SKM-1 (cell line): ENCODE data around the gene ZNF423.

Experiments
- DNase-seq: peaks from one replicate; lab custom pipeline; 2025; ENCODE audit not compliant: unreplicated experiment; lab: John Stamatoyannopoulos, UW

ZNF423 gene

GRCh38 chr16:49631187-49632041, 224.5 kb downstream of the ZNF423 start:
- DNase-seq = no peak

DNA sequence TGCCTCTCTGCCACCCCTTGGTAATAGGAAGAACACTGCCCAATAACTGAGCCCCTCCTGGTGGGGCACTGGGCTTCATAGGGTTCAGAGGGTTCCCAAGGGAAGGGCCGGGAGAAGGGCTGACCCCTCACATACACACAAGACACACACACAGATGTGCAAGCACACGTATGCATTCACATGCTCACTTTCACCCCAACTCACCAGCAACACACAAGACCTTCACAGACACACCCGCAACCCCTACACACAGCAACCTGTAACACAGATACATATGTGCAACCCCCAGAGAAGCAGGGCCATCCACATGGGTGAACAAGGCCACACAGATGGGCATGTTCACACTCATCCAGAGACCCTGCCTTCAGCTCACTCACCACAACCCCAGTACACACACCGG, 225.1 kb downstream of the ZNF423 start:
- DNase-seq = no peak

GRCh38 chr16:49629851-49630250, 226.1 kb downstream of the ZNF423 start:
- DNase-seq = no peak

- no peak for DNase-seq
These were observed 227.8 kb downstream of the ZNF423 start for GRCh38 chr16:49628148-49628547.

- no peak for DNase-seq
These were observed 230.4 kb downstream of the ZNF423 start for GRCh38 chr16:49625311-49626065.

- DNase-seq = no peak
These were observed 232.2 kb downstream of the ZNF423 start for GRCh38 chr16:49623501-49624266.

- no peak for DNase-seq
These were observed 233.2 kb downstream of the ZNF423 start for GRCh38 chr16:49622421-49623402.

DNA sequence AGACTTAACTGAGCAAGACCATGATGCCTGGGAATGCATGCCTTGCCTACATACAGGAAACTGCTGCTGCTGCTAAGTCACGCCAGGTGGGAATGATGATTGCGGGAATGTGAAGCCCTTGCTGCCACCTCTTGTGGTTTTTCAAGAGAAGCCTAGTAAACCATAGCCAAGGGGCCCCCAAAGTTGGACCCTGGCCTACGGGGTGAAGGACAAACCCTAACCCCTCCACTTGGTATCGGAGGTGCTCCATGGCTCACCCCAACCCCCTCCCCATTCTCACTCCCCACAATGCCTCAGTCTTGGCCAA, 233.9 kb downstream of the ZNF423 start:
- no peak for DNase-seq

DNA sequence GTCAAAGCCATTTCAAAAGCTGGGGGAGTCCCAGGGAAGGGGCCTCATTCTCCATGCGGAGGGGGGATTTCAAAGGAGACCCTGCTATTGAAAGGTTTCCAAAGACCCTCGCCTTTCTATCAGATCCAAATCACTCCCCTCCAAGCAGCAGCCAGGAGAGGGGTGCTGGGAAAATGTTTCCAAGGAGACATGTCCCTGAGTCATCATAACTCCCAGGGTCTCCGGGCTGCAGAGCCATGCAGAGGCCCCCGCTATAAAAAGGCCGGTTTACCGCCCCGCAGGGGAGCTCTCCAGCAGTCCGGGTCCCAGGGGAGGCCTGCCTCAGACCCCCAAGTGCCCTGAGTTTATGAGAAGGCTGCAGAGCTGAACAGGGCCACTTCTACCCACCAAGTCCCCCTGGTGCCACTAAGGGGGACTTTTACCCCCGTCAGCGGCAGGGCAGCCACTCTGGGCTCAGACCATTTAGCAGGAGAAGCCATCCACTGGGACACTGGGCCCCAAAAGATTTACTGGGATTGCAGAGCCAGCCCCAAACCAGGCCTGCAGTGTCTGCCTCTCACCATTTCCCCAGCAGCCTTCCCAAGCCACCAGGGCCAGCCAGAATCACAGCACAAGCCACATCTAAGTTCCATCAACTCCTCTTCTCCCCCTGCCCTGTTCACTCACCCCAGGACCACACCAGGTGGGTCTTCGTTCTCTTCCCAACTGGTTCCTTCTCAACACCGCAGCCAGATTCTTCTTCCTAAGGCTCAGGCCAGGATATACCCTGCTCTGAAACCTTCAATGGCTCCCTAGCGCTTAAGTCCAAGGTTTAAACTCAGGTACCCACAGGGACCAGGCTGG, 234.4 kb downstream of the ZNF423 start:
- DNase-seq = no peak

GRCh38 chr16:49620869-49621240, 235.1 kb downstream of the ZNF423 start:
- no peak for DNase-seq

GRCh38 chr16:49620158-49620868, 235.6 kb downstream of the ZNF423 start:
- no peak for DNase-seq

- DNase-seq = no peak
These were observed 236.1 kb downstream of the ZNF423 start for GRCh38 chr16:49619811-49620157.

DNA sequence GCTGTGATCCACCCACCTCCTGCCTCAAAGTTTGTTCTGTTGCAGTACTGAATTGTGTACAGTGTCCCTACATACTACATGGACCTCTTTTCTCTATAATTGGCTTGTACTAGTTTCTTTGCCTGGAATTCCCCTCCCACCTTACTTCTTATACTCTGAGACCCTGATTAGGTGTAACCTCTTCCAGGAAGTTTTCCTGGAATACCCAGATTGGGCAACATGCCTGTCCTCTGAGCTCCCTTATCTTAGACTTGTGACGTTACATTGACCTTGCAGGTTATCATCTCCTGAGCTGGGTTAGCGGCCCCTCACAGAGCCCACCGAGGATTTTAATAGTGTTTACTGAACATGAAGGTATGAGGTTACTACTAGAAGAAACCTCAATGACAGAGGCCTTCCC, 237.0 kb downstream of the ZNF423 start:
- DNase-seq = no peak

DNA sequence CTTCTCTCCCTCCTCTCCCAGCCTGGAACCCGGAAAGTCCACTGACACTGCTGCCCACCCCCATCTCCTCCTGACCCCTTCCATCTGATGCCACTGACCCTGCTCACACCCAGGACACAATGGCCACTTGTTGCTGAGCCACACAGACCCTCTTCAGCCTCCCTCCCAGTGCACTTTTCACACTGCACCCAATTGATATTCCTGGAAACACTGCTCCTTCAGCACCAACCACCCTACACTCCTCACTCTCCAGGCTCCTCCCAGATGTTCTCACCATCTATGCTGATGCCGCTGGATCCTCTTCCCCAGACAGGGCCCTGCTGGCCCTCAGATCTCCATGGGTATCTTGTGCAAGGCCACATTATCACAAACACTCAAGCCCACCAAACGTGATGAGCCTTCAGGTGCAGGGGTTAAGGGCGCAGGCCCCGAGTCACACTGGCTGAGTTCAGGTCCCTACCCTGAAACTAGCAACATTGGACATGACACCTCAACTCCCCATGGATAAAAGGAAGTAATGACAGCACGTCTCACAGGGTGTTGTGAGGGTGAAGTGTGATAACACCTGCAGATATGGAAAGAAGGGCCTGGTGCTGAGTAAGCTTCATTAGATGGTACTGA, 238.1 kb downstream of the ZNF423 start:
- no peak for DNase-seq

DNA sequence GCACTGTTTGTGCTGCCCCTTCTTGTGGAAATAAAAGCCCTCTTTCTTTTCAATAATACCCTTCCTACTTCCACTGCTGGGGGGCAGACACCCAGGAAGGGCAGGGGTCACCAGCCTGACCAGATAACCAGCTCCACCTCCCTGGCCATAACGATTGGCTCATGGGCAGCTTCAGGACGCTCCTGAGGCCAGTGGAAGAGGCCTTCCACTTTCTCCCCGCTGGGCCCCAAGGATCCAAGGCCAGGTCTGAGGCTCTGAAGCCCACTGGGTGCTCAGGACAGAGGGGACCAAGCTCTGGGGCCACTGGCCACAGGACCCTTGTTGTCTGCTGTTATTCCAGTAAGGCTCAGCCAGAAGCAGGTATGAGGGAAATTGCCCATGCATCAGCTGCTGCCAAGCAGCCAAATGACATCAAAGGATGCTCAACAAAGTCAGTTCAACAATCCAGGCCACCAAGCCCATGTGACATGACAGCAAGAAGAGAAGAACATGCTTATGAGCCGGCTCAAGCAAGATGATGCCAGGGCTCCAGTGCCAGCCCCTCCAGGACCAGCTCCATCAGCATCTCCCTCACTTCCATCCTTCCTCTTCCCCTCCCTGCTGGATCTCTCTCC, 238.8 kb downstream of the ZNF423 start:
- DNase-seq = no peak

- DNase-seq = no peak
These were observed 240.3 kb downstream of the ZNF423 start for GRCh38 chr16:49615576-49615975.

DNA sequence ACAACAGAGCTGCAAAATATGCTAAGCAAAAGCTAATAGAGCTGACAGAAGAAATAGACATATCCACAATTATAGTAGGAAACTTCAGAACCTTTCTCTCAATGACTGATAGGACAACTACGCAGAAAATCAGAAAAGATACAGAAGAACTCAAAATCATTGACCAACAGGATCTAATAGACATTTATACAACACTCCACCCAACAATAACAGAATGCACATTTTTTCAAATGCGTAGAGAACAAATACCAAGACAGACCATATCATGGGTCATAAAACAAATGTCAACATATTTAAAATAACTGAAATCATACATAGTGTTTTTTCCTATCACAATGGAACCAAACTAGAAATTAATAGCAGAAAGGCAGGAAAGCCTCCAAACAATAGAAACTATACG, 244.9 kb downstream of the ZNF423 start:
- DNase-seq = no peak

- DNase-seq = no peak
These were observed 247.1 kb downstream of the ZNF423 start for GRCh38 chr16:49608779-49609178.
